ENCODE results near the gene PAM16. TPM values are rescaled to one million over a fixed set of nuclear protein-coding genes. Genes with fewer than 3 reads are reported as not detected.

The PAM16 gene
- polyA plus RNA-seq, 4 donors, result 34.7 to 98.4 (median 69.5) TPM

GRCh38 chr16:4385789-4386450 is 34.8 kb upstream of the PAM16 start:
- H3K9me3 ChIP-seq (ENCODE audit: control insufficient read depth in 2 of 2, insufficient read depth in 1 of 2, low read depth in 1 of 2, low read length in 1 of 2), result no peaks in the 10 kb centered on the region
- no peak overlapping the region for H3K27ac ChIP-seq (ENCODE audit: low read depth in 1 of 3, low read length in 2 of 3)

GRCh38 chr16:4385066-4385788 is 34.1 kb upstream of the PAM16 start:
- no peaks in the 10 kb centered on the region for H3K4me1 ChIP-seq (ENCODE audit: control insufficient read depth in 3 of 3, insufficient read depth in 2 of 3, low read depth in 1 of 3, low read length in 2 of 3)
- WGBS, 3 donors, result 84 to 86% (median 86%) methylated on average over 20 of the region's 20 CpGs
- no peaks in the 10 kb centered on the region for H3K9me3 ChIP-seq (ENCODE audit: control insufficient read depth in 2 of 2, insufficient read depth in 1 of 2, low read depth in 1 of 2, low read length in 1 of 2)
- FAIRE-seq (no peak), DNase-seq (no peak)
- peaks cover 0 to 98% (median 20%) of the 10 kb centered on the region in 3 donors for H3K36me3 ChIP-seq (ENCODE audit: control insufficient read depth in 3 of 3, insufficient read depth in 2 of 3, low read depth in 1 of 3, low read length in 3 of 3)
- no peaks in the 10 kb centered on the region for H3K27me3 ChIP-seq (ENCODE audit: control insufficient read depth in 3 of 3, insufficient read depth in 3 of 3, low read length in 3 of 3)
- H3K27ac ChIP-seq (ENCODE audit: low read depth in 1 of 3, low read length in 2 of 3), result no peak overlapping the region
- H3K4me3 ChIP-seq (ENCODE audit: low read depth in 1 of 3, low read length in 3 of 3), result no peak overlapping the region

More at GRCh38 chr16:4385789-4386450, 34.8 kb upstream of the PAM16 start:
- H3K27me3 ChIP-seq (ENCODE audit: control insufficient read depth in 3 of 3, insufficient read depth in 3 of 3, low read length in 3 of 3), result no peaks in the 10 kb centered on the region
- FAIRE-seq (no peak), DNase-seq (no peak)
- H3K4me1 ChIP-seq (ENCODE audit: control insufficient read depth in 3 of 3, insufficient read depth in 2 of 3, low read depth in 1 of 3, low read length in 2 of 3), result no peaks in the 10 kb centered on the region
- peaks cover 0 to 98% (median 16%) of the 10 kb centered on the region in 3 donors for H3K36me3 ChIP-seq (ENCODE audit: control insufficient read depth in 3 of 3, insufficient read depth in 2 of 3, low read depth in 1 of 3, low read length in 3 of 3)
- WGBS, 3 donors, result 80 to 87% (median 83%) methylated on average over 11 of the region's 11 CpGs
- no peak overlapping the region for H3K4me3 ChIP-seq (ENCODE audit: low read depth in 1 of 3, low read length in 3 of 3)

DNA sequence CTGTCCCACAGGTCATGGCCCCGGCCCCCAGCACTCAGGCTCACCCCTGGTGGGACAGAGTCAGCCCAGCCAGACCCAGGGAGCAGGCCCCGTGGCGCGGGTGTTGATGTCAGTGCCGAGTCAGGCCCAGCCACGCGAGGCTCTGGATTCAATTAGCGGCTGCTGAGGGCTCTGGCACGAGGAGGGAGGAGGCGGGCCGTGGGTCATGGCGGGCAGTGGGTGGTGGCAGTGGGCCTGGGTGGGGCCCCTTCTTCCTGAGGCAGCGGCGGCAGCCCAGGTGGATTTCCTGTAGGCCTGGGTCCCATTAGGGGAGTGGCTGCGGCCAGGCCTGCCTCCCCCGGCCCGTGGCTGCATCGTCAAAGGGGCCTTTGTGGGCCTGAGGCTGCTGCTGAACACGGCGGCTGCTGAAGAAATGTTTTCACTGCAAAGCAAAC is 33.4 kb upstream of the PAM16 start:
- no peaks in the 10 kb centered on the region for H3K27me3 ChIP-seq (ENCODE audit: control insufficient read depth in 3 of 3, insufficient read depth in 3 of 3, low read length in 3 of 3)
- no peak overlapping the region for H3K4me3 ChIP-seq (ENCODE audit: low read depth in 1 of 3, low read length in 3 of 3)
- peaks cover 0 to 96% (median 20%) of the 10 kb centered on the region in 3 donors for H3K36me3 ChIP-seq (ENCODE audit: control insufficient read depth in 3 of 3, insufficient read depth in 2 of 3, low read depth in 1 of 3, low read length in 3 of 3)
- 71 to 89% (median 85%) methylated on average over 14 to 20 of the region's 20 CpGs for WGBS, 3 donors
- no peak overlapping the region for H3K27ac ChIP-seq (ENCODE audit: low read depth in 1 of 3, low read length in 2 of 3)
- FAIRE-seq (no peak), DNase-seq (no peak)
- H3K4me1 ChIP-seq (ENCODE audit: control insufficient read depth in 3 of 3, insufficient read depth in 2 of 3, low read depth in 1 of 3, low read length in 2 of 3), result no peaks in the 10 kb centered on the region
- H3K9me3 ChIP-seq (ENCODE audit: control insufficient read depth in 2 of 2, insufficient read depth in 1 of 2, low read depth in 1 of 2, low read length in 1 of 2), result no peaks in the 10 kb centered on the region

DNA sequence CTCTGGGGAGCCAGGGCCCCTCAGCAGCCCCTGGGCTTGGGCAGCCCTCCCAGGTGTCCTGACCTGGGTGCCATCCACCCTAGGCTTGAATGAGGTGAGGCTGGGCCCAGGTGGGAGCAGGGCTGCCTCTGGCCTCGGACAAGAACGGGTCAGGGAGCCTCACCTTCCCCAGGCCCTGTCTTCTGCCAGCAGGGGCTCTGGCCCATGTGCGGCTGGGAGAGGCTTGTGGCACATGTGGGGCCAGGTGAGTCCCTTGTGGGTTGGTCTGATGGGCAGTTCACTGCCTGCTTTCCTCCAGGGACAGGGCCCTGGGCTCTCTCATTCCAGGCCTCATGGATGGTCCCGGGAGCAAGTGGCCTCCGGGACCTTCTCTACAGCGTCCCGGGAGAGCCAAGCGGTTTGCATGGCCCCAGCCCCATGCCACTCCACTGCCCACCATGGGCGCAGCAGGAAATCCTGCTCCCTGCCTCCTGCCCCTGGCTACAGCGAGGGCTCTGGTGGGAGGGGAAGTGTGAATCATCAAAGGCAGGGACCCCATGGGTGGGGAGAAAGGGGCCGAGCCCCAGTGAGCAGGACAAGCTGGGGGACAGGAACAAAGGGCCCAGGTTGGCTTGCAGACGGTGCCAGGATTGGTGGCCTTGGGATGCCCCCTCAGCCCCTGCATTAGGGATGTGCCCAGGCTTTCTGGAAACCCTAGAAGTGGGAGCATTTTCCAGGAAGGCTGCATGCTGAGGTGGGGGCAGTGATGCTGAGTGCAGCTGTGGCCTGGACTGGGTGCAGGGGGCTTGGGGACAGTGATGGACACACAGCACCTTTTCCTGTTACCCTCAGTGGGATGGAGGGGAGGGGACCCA is 32.7 kb upstream of the PAM16 start:
- peaks cover 0 to 94% (median 19%) of the 10 kb centered on the region in 3 donors for H3K36me3 ChIP-seq (ENCODE audit: control insufficient read depth in 3 of 3, insufficient read depth in 2 of 3, low read depth in 1 of 3, low read length in 3 of 3)
- no peaks in the 10 kb centered on the region for H3K27me3 ChIP-seq (ENCODE audit: control insufficient read depth in 3 of 3, insufficient read depth in 3 of 3, low read length in 3 of 3)
- no peak overlapping the region for H3K27ac ChIP-seq (ENCODE audit: low read depth in 1 of 3, low read length in 2 of 3)
- no peak for DNase-seq
- H3K4me3 ChIP-seq (ENCODE audit: low read depth in 1 of 3, low read length in 3 of 3), result no peak overlapping the region
- no peaks in the 10 kb centered on the region for H3K9me3 ChIP-seq (ENCODE audit: control insufficient read depth in 2 of 2, insufficient read depth in 1 of 2, low read depth in 1 of 2, low read length in 1 of 2)
- FAIRE-seq, result no peak
- 92 to 94% (median 94%) methylated on average over 12 of the region's 12 CpGs for WGBS, 3 donors
- no peaks in the 10 kb centered on the region for H3K4me1 ChIP-seq (ENCODE audit: control insufficient read depth in 3 of 3, insufficient read depth in 2 of 3, low read depth in 1 of 3, low read length in 2 of 3)

- no peak for DNase-seq
- no peaks in the 10 kb centered on the region for H3K4me1 ChIP-seq (ENCODE audit: control insufficient read depth in 3 of 3, insufficient read depth in 2 of 3, low read depth in 1 of 3, low read length in 2 of 3)
- FAIRE-seq, result no peak
Observed at GRCh38 chr16:4382795-4383357, 31.8 kb upstream of the PAM16 start.

GRCh38 chr16:4381935-4382794 is 31.0 kb upstream of the PAM16 start:
- no peaks in the 10 kb centered on the region for H3K4me1 ChIP-seq (ENCODE audit: control insufficient read depth in 3 of 3, insufficient read depth in 2 of 3, low read depth in 1 of 3, low read length in 2 of 3)
- WGBS, 3 donors, result 94 to 97% (median 94%) methylated on average over 52 to 55 of the region's 55 CpGs
- DNase-seq (no peak), FAIRE-seq (no peak)
- no peaks in the 10 kb centered on the region for H3K27me3 ChIP-seq (ENCODE audit: control insufficient read depth in 3 of 3, insufficient read depth in 3 of 3, low read length in 3 of 3)
- H3K27ac ChIP-seq (ENCODE audit: low read depth in 1 of 3, low read length in 2 of 3), result no peak overlapping the region
- H3K36me3 ChIP-seq (ENCODE audit: control insufficient read depth in 3 of 3, insufficient read depth in 2 of 3, low read depth in 1 of 3, low read length in 3 of 3), result peaks cover 0 to 92% (median 16%) of the 10 kb centered on the region in 3 donors
- no peak overlapping the region for H3K4me3 ChIP-seq (ENCODE audit: low read depth in 1 of 3, low read length in 3 of 3)
- no peaks in the 10 kb centered on the region for H3K9me3 ChIP-seq (ENCODE audit: control insufficient read depth in 2 of 2, insufficient read depth in 1 of 2, low read depth in 1 of 2, low read length in 1 of 2)

More at GRCh38 chr16:4382795-4383357, 31.8 kb upstream of the PAM16 start:
- Histone ChIP-seq H3K4me3 (ENCODE audit: low read depth in 1 of 3, low read length in 3 of 3) (no peak overlapping the region), H3K27ac (ENCODE audit: low read depth in 1 of 3, low read length in 2 of 3) (no peak overlapping the region), H3K36me3 (ENCODE audit: control insufficient read depth in 3 of 3, insufficient read depth in 2 of 3, low read depth in 1 of 3, low read length in 3 of 3) (peaks cover 0 to 94% (median 17%) of the 10 kb centered on the region in 3 donors), H3K9me3 (ENCODE audit: control insufficient read depth in 2 of 2, insufficient read depth in 1 of 2, low read depth in 1 of 2, low read length in 1 of 2) (no peaks in the 10 kb centered on the region), H3K27me3 (ENCODE audit: control insufficient read depth in 3 of 3, insufficient read depth in 3 of 3, low read length in 3 of 3) (no peaks in the 10 kb centered on the region)
- WGBS, 3 donors, result 86 to 96% (median 91%) methylated on average over 21 of the region's 21 CpGs

- peaks cover 0 to 89% (median 12%) of the 10 kb centered on the region in 3 donors for H3K36me3 ChIP-seq (ENCODE audit: control insufficient read depth in 3 of 3, insufficient read depth in 2 of 3, low read depth in 1 of 3, low read length in 3 of 3)
- no peak for FAIRE-seq
- H3K4me3 ChIP-seq (ENCODE audit: low read depth in 1 of 3, low read length in 3 of 3), result no peak overlapping the region
- no peak for DNase-seq
- H3K4me1 ChIP-seq (ENCODE audit: control insufficient read depth in 3 of 3, insufficient read depth in 2 of 3, low read depth in 1 of 3, low read length in 2 of 3), result no peaks in the 10 kb centered on the region
- no peaks in the 10 kb centered on the region for H3K9me3 ChIP-seq (ENCODE audit: control insufficient read depth in 2 of 2, insufficient read depth in 1 of 2, low read depth in 1 of 2, low read length in 1 of 2)
- H3K27me3 ChIP-seq (ENCODE audit: control insufficient read depth in 3 of 3, insufficient read depth in 3 of 3, low read length in 3 of 3), result no peaks in the 10 kb centered on the region
- 93 to 97% (median 94%) methylated on average over 57 to 59 of the region's 59 CpGs for WGBS, 3 donors
- no peak overlapping the region for H3K27ac ChIP-seq (ENCODE audit: low read depth in 1 of 3, low read length in 2 of 3)
Observed at GRCh38 chr16:4381072-4381934, 30.2 kb upstream of the PAM16 start.
